Left ventricle myocardium inferior (tissue), 1 donor: ENCODE results near the gene DNAH8. TPM values are rescaled to one million over a fixed set of nuclear protein-coding genes. Genes with fewer than 3 reads are reported as not detected.

Source experiments
- DNase-seq: peaks from one replicate; pipeline ENCODE4 v3.0.0-alpha.2; 2020
- H3K27ac ChIP-seq: fragments of 200-600 bp; replicated peaks from 2 replicates; pipeline ENCODE4 v1.8.0; 2021
- H3K27me3 ChIP-seq: fragments of 200-600 bp; 2 replicates; pipeline ENCODE4 v1.8.0; 2021; ENCODE audit warnings: low read depth
- H3K36me3 ChIP-seq: fragments of 200-600 bp; 2 replicates; pipeline ENCODE4 v1.8.0; 2021
- H3K4me1 ChIP-seq: fragments of 200-600 bp; 2 replicates; pipeline ENCODE4 v1.8.0; 2021
- H3K4me3 ChIP-seq: fragments of 200-600 bp; 2 replicates; pipeline ENCODE4 v1.8.0; 2021; ENCODE audit warnings: mild to moderate bottlenecking, moderate library complexity
- H3K9me3 ChIP-seq: fragments of 200-600 bp; replicated peaks from 2 replicates; pipeline ENCODE4 v1.8.0; 2021
- intact Hi-C: fragments of 100-400 bp; cut with micrococcal nuclease; formaldehyde crosslinking; loops from one replicate; pipeline ENCODE4 v1.11.0; 2022
- total RNA-seq: library from RNA; stranded (reverse); fragmentation: NEBNext Ultra II Directional; extraction: Animal tissue kit (Norgen Biotek cat#: 25700); gene quantifications from one replicate; pipeline ENCODE4 v1.2.1, GENCODE V29; 2021
- TF ChIP-seq, protein P1 (sequence below): fragments of 200-600 bp; IDR thresholded peaks from 2 replicates; pipeline ENCODE4 v1.8.0; 2021; ENCODE audit warnings: antibody characterized with exemption, mild to moderate bottlenecking, borderline replicate concordance
- donor health status: DM: no; HTN: yes; CAD: no; lungs with severe emphysema.

The DNAH8 gene
- total RNA-seq, 1 donor from 2014 or later: 0.03 TPM

DNA sequence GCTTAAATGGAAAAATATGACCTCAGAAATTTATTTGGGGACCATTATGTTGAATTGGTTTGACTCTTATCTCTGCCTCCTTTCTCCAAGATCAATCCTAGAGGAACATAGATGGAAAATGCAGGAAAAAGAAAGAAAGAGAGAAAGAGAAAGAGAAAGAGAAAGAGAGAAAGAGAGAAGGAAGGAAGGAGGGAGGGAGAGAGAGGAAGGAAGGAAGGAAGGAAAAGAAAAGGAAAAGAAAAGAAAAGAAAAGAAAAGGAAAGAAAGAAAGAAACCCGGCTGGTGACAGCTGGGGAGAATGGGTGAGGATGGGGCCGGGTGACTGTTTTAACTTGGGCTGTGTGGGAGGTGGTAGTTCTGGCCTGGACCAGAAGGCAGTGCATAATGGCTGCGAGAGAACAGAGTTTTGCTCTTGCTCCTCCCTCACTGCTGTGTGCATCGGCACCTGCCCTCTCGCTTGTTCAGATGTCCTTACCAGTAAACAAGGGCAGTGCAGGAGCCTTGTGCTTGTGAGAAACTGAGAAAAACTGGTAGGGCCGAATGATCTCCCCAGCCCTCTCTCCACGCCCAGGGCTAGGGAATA is 36.8 kb upstream of the DNAH8 start:
- Histone ChIP-seq H3K4me1 (peaks cover 7% of the 10 kb centered on the region), H3K27ac (no peak overlapping the region), H3K4me3 (no peak overlapping the region), H3K27me3 (no peaks in the 10 kb centered on the region), H3K9me3 (no peaks in the 10 kb centered on the region), H3K36me3 (peaks cover 73% of the 10 kb centered on the region)
- TF ChIP-seq, protein P1, sequence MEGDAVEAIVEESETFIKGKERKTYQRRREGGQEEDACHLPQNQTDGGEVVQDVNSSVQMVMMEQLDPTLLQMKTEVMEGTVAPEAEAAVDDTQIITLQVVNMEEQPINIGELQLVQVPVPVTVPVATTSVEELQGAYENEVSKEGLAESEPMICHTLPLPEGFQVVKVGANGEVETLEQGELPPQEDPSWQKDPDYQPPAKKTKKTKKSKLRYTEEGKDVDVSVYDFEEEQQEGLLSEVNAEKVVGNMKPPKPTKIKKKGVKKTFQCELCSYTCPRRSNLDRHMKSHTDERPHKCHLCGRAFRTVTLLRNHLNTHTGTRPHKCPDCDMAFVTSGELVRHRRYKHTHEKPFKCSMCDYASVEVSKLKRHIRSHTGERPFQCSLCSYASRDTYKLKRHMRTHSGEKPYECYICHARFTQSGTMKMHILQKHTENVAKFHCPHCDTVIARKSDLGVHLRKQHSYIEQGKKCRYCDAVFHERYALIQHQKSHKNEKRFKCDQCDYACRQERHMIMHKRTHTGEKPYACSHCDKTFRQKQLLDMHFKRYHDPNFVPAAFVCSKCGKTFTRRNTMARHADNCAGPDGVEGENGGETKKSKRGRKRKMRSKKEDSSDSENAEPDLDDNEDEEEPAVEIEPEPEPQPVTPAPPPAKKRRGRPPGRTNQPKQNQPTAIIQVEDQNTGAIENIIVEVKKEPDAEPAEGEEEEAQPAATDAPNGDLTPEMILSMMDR: no peak
- intact Hi-C loops: no loop called here
- DNase-seq: no peak

DNA sequence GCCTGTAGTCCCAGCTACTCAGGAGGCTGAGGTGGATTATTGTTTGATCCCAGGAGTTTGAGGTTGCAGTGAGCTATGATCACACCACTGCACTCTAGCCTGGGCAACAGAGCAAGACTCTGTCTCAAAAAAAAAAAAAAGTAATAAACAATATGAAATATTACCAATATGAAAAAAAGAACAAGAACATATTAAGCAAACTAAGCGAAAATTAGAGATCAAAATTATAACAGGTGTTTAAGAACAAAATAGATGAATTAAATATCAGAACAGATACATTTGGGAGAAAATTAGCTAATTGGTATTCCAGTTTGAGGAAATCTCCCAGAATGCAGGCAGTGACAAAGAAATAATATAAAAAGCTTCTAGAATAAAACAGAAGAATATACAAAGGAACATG is 35.4 kb upstream of the DNAH8 start:
- peaks cover under 1% of the 10 kb centered on the region for H3K4me1 ChIP-seq
- intact Hi-C loops: no loop called here
- DNase-seq: no peak
- no peak overlapping the region for H3K27ac ChIP-seq
- TF ChIP-seq, protein P1: no peak
- peaks cover 84% of the 10 kb centered on the region for H3K36me3 ChIP-seq
- H3K4me3 ChIP-seq: no peak overlapping the region
- H3K9me3 ChIP-seq: no peaks in the 10 kb centered on the region
- no peaks in the 10 kb centered on the region for H3K27me3 ChIP-seq

DNA sequence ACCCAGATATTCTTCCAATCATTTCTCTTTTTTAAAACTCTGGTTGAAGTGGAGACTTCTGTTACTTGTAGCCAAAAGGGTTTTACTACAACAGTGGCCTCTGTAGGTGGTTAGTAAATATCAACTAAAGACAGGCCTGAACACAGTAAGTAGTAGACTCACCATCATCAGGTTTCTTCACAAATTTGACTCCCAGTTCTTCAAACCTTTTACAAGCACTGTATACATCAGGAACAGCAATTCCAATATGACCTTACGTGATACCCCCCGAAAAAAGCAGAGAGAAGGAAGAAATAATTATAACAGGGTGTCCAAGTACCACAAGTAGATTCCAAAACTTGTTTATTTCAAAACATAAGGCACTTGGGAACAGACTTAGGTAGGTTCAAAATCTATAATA is 33.3 kb upstream of the DNAH8 start:
- intact Hi-C loops: no loop called here
- TF ChIP-seq, protein P1: no peak
- no peak for DNase-seq
- Histone ChIP-seq H3K27ac (no peak overlapping the region), H3K36me3 (peaks cover 62% of the 10 kb centered on the region), H3K4me3 (no peak overlapping the region), H3K4me1 (peaks cover 20% of the 10 kb centered on the region), H3K27me3 (no peaks in the 10 kb centered on the region), H3K9me3 (no peaks in the 10 kb centered on the region)

DNA sequence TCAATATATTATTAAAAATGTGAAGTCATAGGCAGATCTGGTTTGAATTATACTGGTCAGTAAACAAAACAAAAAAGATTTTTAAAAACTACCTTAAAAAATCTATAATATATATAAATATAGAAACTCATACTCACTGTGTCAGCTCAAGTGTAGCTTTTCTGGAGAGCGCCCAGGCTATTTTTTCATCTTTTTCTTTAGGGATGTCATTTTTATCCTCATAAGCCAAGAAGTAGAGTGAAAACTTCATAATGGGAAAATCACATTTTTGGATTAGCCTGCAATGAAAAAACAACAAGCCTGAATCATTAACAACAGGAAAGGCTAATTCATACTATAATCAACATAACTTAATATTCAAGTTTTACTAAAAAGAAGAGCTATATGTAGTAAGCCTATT is 30.9 kb upstream of the DNAH8 start:
- H3K9me3 ChIP-seq: no peaks in the 10 kb centered on the region
- peaks cover 47% of the 10 kb centered on the region for H3K36me3 ChIP-seq
- H3K4me1 ChIP-seq: peaks cover 37% of the 10 kb centered on the region
- H3K27me3 ChIP-seq: no peaks in the 10 kb centered on the region
- intact Hi-C loops: no loop called here
- DNase-seq: no peak
- TF ChIP-seq, protein P1: no peak
- H3K4me3 ChIP-seq: no peak overlapping the region
- H3K27ac ChIP-seq: no peak overlapping the region

DNA sequence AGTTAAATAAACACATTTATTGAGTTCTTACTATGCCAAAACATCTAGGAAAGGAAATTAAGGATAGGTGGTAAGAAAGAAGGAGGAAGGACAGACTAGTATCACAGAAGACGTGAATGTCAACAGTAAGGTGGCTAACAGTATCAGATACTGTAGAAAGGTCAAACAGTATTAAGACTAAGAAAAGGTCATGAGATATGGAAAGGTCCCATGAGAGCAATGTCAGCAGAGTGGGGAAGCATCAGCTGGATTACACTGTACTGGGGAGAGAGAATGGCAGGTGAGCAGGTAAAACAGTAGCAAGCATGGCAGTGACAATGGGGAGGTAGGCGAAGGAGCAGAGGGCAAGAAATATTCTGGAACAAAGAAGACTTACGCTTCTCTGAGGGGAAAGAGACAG is 30.2 kb upstream of the DNAH8 start:
- H3K36me3 ChIP-seq: peaks cover 44% of the 10 kb centered on the region
- H3K27me3 ChIP-seq: no peaks in the 10 kb centered on the region
- H3K4me1 ChIP-seq: peaks cover 44% of the 10 kb centered on the region
- H3K9me3 ChIP-seq: no peaks in the 10 kb centered on the region
- TF ChIP-seq, protein P1: no peak
- intact Hi-C loops: no loop called here
- H3K4me3 ChIP-seq: no peak overlapping the region
- no peak for DNase-seq
- H3K27ac ChIP-seq: no peak overlapping the region
